ENCODE results near the gene ZNF774. TPM values are rescaled to one million over a fixed set of nuclear protein-coding genes. Genes with fewer than 3 reads are reported as not detected.

The ZNF774 gene
- total RNA-seq, 1 experiment from 2014 or later = 2.6 TPM

DNA sequence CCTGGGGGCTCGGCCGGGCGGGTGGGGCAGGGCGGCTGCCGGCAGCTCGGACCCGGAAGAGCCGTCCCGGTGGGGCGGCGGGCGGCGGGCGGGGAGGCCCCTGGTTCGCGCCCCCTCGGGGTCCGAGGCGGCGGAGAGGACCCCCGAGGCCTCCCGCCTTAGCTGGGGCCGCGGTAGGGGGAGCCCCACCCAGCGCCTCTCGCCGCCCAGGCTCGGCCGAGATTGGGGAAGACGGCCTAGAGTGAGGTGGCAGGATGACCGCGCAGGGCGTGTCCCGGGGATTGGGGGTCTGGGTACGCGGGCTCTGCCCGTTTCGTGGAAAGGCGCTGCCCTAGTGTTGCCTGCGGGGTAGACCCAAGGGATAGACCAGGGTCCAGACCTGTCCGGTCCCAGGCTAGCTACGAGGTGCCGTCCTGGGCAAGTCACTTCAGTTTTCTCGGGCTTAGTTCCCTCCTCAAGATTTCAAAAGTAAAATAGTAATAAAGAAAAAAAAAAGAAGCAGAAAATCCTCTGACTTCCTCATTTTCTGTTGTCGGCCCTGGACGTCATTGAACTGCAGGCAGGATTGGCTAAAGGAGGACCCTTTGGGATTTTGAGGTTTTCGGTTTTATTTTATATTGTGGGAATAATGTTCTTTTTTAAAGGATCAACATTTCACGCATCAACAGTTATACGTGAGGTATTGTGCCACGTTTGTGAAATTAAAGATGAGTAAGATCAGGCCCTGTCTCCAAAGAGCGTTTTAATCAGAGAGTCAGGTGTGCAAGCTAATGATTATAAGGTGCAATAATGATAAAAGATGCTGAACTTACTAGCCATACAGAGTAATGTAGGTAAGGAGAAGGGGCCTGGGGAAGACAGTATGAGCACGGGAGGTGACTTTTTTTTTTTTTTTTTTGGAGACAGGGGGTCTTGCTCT, 36.6 kb downstream of the ZNF774 start:
- Mint-ChIP-seq H3K4me1 (ENCODE audit: insufficient read depth, unreplicated experiment) (peaks cover 49% of the 10 kb centered on the region), H3K36me3 (ENCODE audit: insufficient read depth, unreplicated experiment) (peaks cover 39% of the 10 kb centered on the region), H3K27me3 (ENCODE audit: insufficient read depth, unreplicated experiment) (no peaks in the 10 kb centered on the region), H3K27ac (ENCODE audit: low read depth, unreplicated experiment) (peak overlapping the region; percentile 96), H3K4me3 (ENCODE audit: unreplicated experiment) (peak overlapping the region; percentile 96), H3K9me3 (ENCODE audit: unreplicated experiment) (no peaks in the 10 kb centered on the region)
- TF ChIP-seq, protein P1, sequence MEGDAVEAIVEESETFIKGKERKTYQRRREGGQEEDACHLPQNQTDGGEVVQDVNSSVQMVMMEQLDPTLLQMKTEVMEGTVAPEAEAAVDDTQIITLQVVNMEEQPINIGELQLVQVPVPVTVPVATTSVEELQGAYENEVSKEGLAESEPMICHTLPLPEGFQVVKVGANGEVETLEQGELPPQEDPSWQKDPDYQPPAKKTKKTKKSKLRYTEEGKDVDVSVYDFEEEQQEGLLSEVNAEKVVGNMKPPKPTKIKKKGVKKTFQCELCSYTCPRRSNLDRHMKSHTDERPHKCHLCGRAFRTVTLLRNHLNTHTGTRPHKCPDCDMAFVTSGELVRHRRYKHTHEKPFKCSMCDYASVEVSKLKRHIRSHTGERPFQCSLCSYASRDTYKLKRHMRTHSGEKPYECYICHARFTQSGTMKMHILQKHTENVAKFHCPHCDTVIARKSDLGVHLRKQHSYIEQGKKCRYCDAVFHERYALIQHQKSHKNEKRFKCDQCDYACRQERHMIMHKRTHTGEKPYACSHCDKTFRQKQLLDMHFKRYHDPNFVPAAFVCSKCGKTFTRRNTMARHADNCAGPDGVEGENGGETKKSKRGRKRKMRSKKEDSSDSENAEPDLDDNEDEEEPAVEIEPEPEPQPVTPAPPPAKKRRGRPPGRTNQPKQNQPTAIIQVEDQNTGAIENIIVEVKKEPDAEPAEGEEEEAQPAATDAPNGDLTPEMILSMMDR (IDR thresholded peaks at IDR 0.05; ENCODE audit: unreplicated experiment) = no peak
- ChIA-PET CTCF (interaction anchor here (0.5 to 1.4 kb wide), 11 partner anchors 27 to 313 kb away, joined by 3 to 9 read pairs (median 4); no protein-coding TSS in a partner anchor), POLR2A (interaction anchor here (0.5 to 5.8 kb wide), 25 partner anchors 11 to 496 kb away, joined by 3 to 133 read pairs (median 5); partner anchors contain the start of gene ZNF774)
- DNase-seq (ENCODE audit: unreplicated experiment) = peak; percentile 54
- intact Hi-C loops (cut with micrococcal nuclease) = loop anchor here (1.0 to 5.0 kb wide), 4 partner anchors 13 to 68 kb away; no protein-coding TSS in a partner anchor
- TSS peak; percentile 66 for BruUV-seq (replicated peaks)

DNA sequence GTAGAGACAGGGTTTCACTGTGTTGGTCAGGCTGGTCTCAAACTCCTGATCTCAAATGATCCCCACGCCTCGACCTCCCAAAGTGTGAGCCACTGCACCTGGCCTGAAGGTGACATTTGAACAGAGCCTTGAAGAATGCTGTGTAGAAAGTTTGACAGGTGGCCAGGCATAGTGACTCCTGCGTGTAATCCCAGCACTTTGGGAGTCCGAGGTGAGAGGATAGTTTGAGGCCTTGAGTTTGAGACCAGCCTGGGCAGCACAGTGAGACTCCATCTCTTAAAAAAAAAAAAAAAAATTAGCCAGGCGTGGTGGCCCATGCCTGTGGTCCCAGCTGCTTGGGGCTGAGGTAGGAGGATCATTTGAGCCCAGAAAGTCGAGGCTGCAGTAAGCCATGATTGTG, 37.4 kb downstream of the ZNF774 start:
- Mint-ChIP-seq H3K27ac (ENCODE audit: low read depth, unreplicated experiment) (peak overlapping the region; percentile 96), H3K4me3 (ENCODE audit: unreplicated experiment) (peak overlapping the region; percentile 96), H3K27me3 (ENCODE audit: insufficient read depth, unreplicated experiment) (no peaks in the 10 kb centered on the region), H3K4me1 (ENCODE audit: insufficient read depth, unreplicated experiment) (peaks cover 53% of the 10 kb centered on the region), H3K36me3 (ENCODE audit: insufficient read depth, unreplicated experiment) (peaks cover 41% of the 10 kb centered on the region), H3K9me3 (ENCODE audit: unreplicated experiment) (no peaks in the 10 kb centered on the region)
- no TSS peak for BruUV-seq (replicated peaks)
- ChIA-PET POLR2A (interaction anchor here (0.9 to 5.8 kb wide), 9 partner anchors 12 to 141 kb away, joined by 3 to 133 read pairs (median 19); no protein-coding TSS in a partner anchor), CTCF (interaction anchor here (0.6 to 1.4 kb wide), 6 partner anchors 15 to 276 kb away, joined by 3 to 9 read pairs (median 4); no protein-coding TSS in a partner anchor)
- peak; percentile 9 for DNase-seq (ENCODE audit: unreplicated experiment)
- TF ChIP-seq, protein P1 (IDR thresholded peaks at IDR 0.05; ENCODE audit: unreplicated experiment) = no peak
- intact Hi-C loops (cut with micrococcal nuclease) = loop anchor here (1.0 to 5.0 kb wide), 3 partner anchors 27 to 69 kb away; no protein-coding TSS in a partner anchor

DNA sequence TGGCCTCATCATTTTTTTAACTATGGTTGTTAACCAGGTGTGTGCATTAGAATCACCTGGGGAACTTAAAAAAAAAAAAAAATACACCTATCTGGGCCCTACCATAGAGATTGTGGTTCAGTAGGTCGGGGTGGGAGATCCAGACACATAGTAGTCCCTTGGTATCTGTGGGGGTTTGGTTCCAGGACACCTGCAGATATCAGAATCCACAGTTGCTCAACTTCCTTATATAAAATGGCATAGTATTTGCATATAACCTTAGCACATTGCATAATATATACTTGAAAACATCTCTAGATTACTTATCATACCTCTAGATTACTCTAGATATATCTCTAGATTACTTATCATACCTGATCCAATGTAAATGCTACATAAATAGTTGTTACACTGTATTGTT, 41.0 kb downstream of the ZNF774 start:
- H3K27me3 Mint-ChIP-seq (ENCODE audit: insufficient read depth, unreplicated experiment) = no peaks in the 10 kb centered on the region
- BruUV-seq (replicated peaks) = no TSS peak
- DNase-seq (ENCODE audit: unreplicated experiment) = no peak
- CTCF ChIA-PET = interaction anchor here (0.6 kb wide), 1 partner anchor 119 kb away, joined by 3 read pairs; no protein-coding TSS in a partner anchor
- H3K36me3 Mint-ChIP-seq (ENCODE audit: insufficient read depth, unreplicated experiment) = peaks cover 57% of the 10 kb centered on the region
- peaks cover 63% of the 10 kb centered on the region for H3K4me1 Mint-ChIP-seq (ENCODE audit: insufficient read depth, unreplicated experiment)
- POLR2A ChIA-PET = interaction anchor here (2.9 kb wide), 1 partner anchor 8 kb away, joined by 43 read pairs; no protein-coding TSS in a partner anchor
- H3K4me3 Mint-ChIP-seq (ENCODE audit: unreplicated experiment) = no peak overlapping the region
- TF ChIP-seq, protein P1 (IDR thresholded peaks at IDR 0.05; ENCODE audit: unreplicated experiment) = no peak
- peak overlapping the region; percentile 84 for H3K27ac Mint-ChIP-seq (ENCODE audit: low read depth, unreplicated experiment)
- H3K9me3 Mint-ChIP-seq (ENCODE audit: unreplicated experiment) = no peaks in the 10 kb centered on the region
- intact Hi-C loops (cut with micrococcal nuclease) = loop anchor here (5.0 kb wide), 1 partner anchor 89 kb away; no protein-coding TSS in a partner anchor

DNA sequence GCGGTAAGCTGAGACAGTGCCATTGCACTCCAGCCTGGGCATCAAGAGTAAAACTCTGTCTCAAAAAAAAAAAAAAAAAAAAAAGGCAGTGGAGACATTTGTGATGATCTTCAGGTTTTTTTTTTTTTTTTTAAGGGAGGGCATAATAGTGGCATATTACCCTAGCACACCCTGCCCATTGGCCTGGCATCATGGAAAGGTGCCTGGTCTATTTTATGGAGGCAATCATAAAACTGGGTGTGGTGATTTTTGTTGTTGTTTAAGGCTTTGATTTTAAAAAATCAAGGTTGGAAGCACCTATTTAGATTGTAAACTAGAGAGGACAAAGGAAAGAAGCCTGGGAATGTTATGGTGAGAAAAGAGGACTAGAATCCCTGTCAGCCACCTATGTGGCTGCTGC, 42.0 kb downstream of the ZNF774 start:
- peaks cover 58% of the 10 kb centered on the region for H3K36me3 Mint-ChIP-seq (ENCODE audit: insufficient read depth, unreplicated experiment)
- ChIA-PET CTCF (interaction anchor here (0.6 to 2.4 kb wide), 3 partner anchors 10 to 78 kb away, joined by 3 to 14 read pairs (median 5); no protein-coding TSS in a partner anchor), POLR2A (interaction anchor here (0.8 to 2.1 kb wide), 5 partner anchors 9 to 45 kb away, joined by 3 to 12 read pairs (median 3); no protein-coding TSS in a partner anchor)
- H3K4me1 Mint-ChIP-seq (ENCODE audit: insufficient read depth, unreplicated experiment) = peaks cover 60% of the 10 kb centered on the region
- H3K9me3 Mint-ChIP-seq (ENCODE audit: unreplicated experiment) = no peaks in the 10 kb centered on the region
- no peak overlapping the region for H3K4me3 Mint-ChIP-seq (ENCODE audit: unreplicated experiment)
- peak overlapping the region; percentile 84 for H3K27ac Mint-ChIP-seq (ENCODE audit: low read depth, unreplicated experiment)
- intact Hi-C loops (cut with micrococcal nuclease) = loop anchor here (5.0 kb wide), 1 partner anchor 88 kb away; no protein-coding TSS in a partner anchor
- TF ChIP-seq, protein P1 (IDR thresholded peaks at IDR 0.05; ENCODE audit: unreplicated experiment) = no peak
- no peak for DNase-seq (ENCODE audit: unreplicated experiment)
- no TSS peak for BruUV-seq (replicated peaks)
- no peaks in the 10 kb centered on the region for H3K27me3 Mint-ChIP-seq (ENCODE audit: insufficient read depth, unreplicated experiment)
